Muscle layer of colon (tissue), 2 donors: ENCODE measurements around the gene KLHL18.
"Not testable (repeated sequence)": the region's sequence is repeated elsewhere in the genome, so short reads cannot be mapped to it uniquely, and the experiment has no call there.

Source experiments
- H3K27ac ChIP-seq: one replicate; pipeline ENCODE4 v1.7.0; 2013; ENCODE audit warnings: low read depth, mild to moderate bottlenecking, low read length, moderate library complexity
- H3K27me3 ChIP-seq, 2 donors: one replicate each; pipeline ENCODE4 v1.7.0; 2013; ENCODE audit warnings: low read length in 2 of 2, mild to moderate bottlenecking in 2 of 2; ENCODE audit not compliant: insufficient read depth in 2 of 2, control insufficient read depth in 1 of 2
- H3K36me3 ChIP-seq: one replicate; pipeline ENCODE4 v1.7.0; 2013; ENCODE audit warnings: mild to moderate bottlenecking, low read length; ENCODE audit not compliant: insufficient read depth
- H3K4me1 ChIP-seq: one replicate; pipeline ENCODE4 v1.7.0; 2013; ENCODE audit warnings: mild to moderate bottlenecking, low read length; ENCODE audit not compliant: insufficient read depth
- H3K4me3 ChIP-seq, 2 donors: one replicate each; pipeline ENCODE4 v1.7.0; 2013; ENCODE audit warnings: low read length in 2 of 2, low read depth in 1 of 2, mild to moderate bottlenecking in 1 of 2, moderate library complexity in 1 of 2
- H3K9ac ChIP-seq: one replicate; pipeline ENCODE4 v1.7.0; 2013; ENCODE audit warnings: low read length
- H3K9me3 ChIP-seq: one replicate; pipeline ENCODE4 v1.7.0; 2013; ENCODE audit warnings: mild to moderate bottlenecking, low read length
- donor health status: abdominal sarcoma.
- donor health status: Adenocarcinoma of cecum.

Gene KLHL18

GRCh38 chr3:47316151-47316550 lies 33.4 kb downstream of the KLHL18 start:
- not testable (repeated sequence) for H3K9me3 ChIP-seq, H3K27me3 ChIP-seq, H3K27ac ChIP-seq, H3K9ac ChIP-seq, H3K4me1 ChIP-seq, H3K4me3 ChIP-seq
- peaks cover 16% of the 10 kb centered on the region for H3K36me3 ChIP-seq

- H3K4me3 ChIP-seq, result no peak overlapping the region
- peaks cover 37% of the 10 kb centered on the region for H3K36me3 ChIP-seq
- peaks cover 10% of the 10 kb centered on the region for H3K4me1 ChIP-seq
- no peak overlapping the region for H3K27ac ChIP-seq
- H3K9ac ChIP-seq, result no peak overlapping the region
- H3K27me3 ChIP-seq, result no peaks in the 10 kb centered on the region
- no peaks in the 10 kb centered on the region for H3K9me3 ChIP-seq
Observed at GRCh38 chr3:47318916-47319315, 36.2 kb downstream of the KLHL18 start.

GRCh38 chr3:47319956-47320355 lies 37.2 kb downstream of the KLHL18 start:
- Histone ChIP-seq H3K4me3 (no peak overlapping the region), H3K27ac (no peak overlapping the region), H3K36me3 (peaks cover 43% of the 10 kb centered on the region), H3K9me3 (no peaks in the 10 kb centered on the region), H3K9ac (no peak overlapping the region), H3K4me1 (peaks cover 10% of the 10 kb centered on the region), H3K27me3 (no peaks in the 10 kb centered on the region)

- H3K9me3 ChIP-seq, result no peaks in the 10 kb centered on the region
- no peak overlapping the region for H3K4me3 ChIP-seq
- H3K9ac ChIP-seq, result no peak overlapping the region
Observed at GRCh38 chr3:47323431-47324277, 40.9 kb downstream of the KLHL18 start.

GRCh38 chr3:47324278-47324865 lies 41.6 kb downstream of the KLHL18 start:
- H3K4me1 ChIP-seq, result no peaks in the 10 kb centered on the region
- no peak overlapping the region for H3K27ac ChIP-seq
- no peak overlapping the region for H3K9ac ChIP-seq
- H3K4me3 ChIP-seq, result no peak overlapping the region
- peaks cover 56% of the 10 kb centered on the region for H3K36me3 ChIP-seq
- H3K27me3 ChIP-seq, result no peaks in the 10 kb centered on the region
- H3K9me3 ChIP-seq, result no peaks in the 10 kb centered on the region

More at GRCh38 chr3:47323431-47324277, 40.9 kb downstream of the KLHL18 start:
- H3K36me3 ChIP-seq, result peaks cover 55% of the 10 kb centered on the region
- H3K27me3 ChIP-seq, result no peaks in the 10 kb centered on the region
- no peak overlapping the region for H3K27ac ChIP-seq
- H3K4me1 ChIP-seq, result peaks cover 5% of the 10 kb centered on the region

GRCh38 chr3:47333907-47334306 lies 51.2 kb downstream of the KLHL18 start:
- Histone ChIP-seq H3K27me3 (no peaks in the 10 kb centered on the region), H3K36me3 (peaks cover 86% of the 10 kb centered on the region), H3K9me3 (no peaks in the 10 kb centered on the region), H3K4me1 (no peaks in the 10 kb centered on the region), H3K9ac (no peak overlapping the region), H3K4me3 (no peak overlapping the region), H3K27ac (no peak overlapping the region)

- no peaks in the 10 kb centered on the region for H3K9me3 ChIP-seq
- no peaks in the 10 kb centered on the region for H3K4me1 ChIP-seq
- H3K36me3 ChIP-seq, result peaks cover 96% of the 10 kb centered on the region
- H3K27ac ChIP-seq, result no peak overlapping the region
- no peak overlapping the region for H3K9ac ChIP-seq
- no peaks in the 10 kb centered on the region for H3K27me3 ChIP-seq
- H3K4me3 ChIP-seq, result no peak overlapping the region
Observed at GRCh38 chr3:47337656-47338055, 54.9 kb downstream of the KLHL18 start.

GRCh38 chr3:47339951-47340350 lies 57.2 kb downstream of the KLHL18 start:
- Histone ChIP-seq H3K9me3 (no peaks in the 10 kb centered on the region), H3K9ac (no peak overlapping the region), H3K4me1 (no peaks in the 10 kb centered on the region), H3K27me3 (no peaks in the 10 kb centered on the region), H3K4me3 (no peak overlapping the region), H3K36me3 (peaks cover 95% of the 10 kb centered on the region), H3K27ac (no peak overlapping the region)

- Histone ChIP-seq H3K36me3 (peaks cover 92% of the 10 kb centered on the region), H3K9me3 (no peaks in the 10 kb centered on the region), H3K27me3 (no peaks in the 10 kb centered on the region), H3K4me1 (no peaks in the 10 kb centered on the region), H3K27ac (no peak overlapping the region), H3K4me3 (no peak overlapping the region), H3K9ac (no peak overlapping the region)
Observed at GRCh38 chr3:47340866-47341265, 58.1 kb downstream of the KLHL18 start.

- no peaks in the 10 kb centered on the region for H3K4me1 ChIP-seq
- peaks cover 79% of the 10 kb centered on the region for H3K36me3 ChIP-seq
- H3K9me3 ChIP-seq, result no peaks in the 10 kb centered on the region
- H3K9ac ChIP-seq, result no peak overlapping the region
- H3K4me3 ChIP-seq, result no peak overlapping the region
- H3K27me3 ChIP-seq, result no peaks in the 10 kb centered on the region
- no peak overlapping the region for H3K27ac ChIP-seq
Observed at GRCh38 chr3:47342151-47342550, 59.4 kb downstream of the KLHL18 start.

GRCh38 chr3:47342812-47343211 lies 60.1 kb downstream of the KLHL18 start:
- peaks cover 73% of the 10 kb centered on the region for H3K36me3 ChIP-seq
- H3K4me3 ChIP-seq, result no peak overlapping the region
- H3K27ac ChIP-seq, result no peak overlapping the region
- H3K27me3 ChIP-seq, result no peaks in the 10 kb centered on the region
- H3K4me1 ChIP-seq, result no peaks in the 10 kb centered on the region
- H3K9ac ChIP-seq, result no peak overlapping the region
- H3K9me3 ChIP-seq, result no peaks in the 10 kb centered on the region
